Muscle of leg (tissue), 16 donors: ENCODE results near the gene ZBTB8OS. TPM values are rescaled to one million over a fixed set of nuclear protein-coding genes. Genes with fewer than 3 reads are reported as not detected.
"Not testable (repeated sequence)": the region's sequence is repeated elsewhere in the genome, so short reads cannot be mapped to it uniquely, and the experiment has no call there.

Experiments used
- DNase-seq: peaks from one replicate; pipeline ENCODE4 v3.0.0; 2013
- H3K27ac ChIP-seq: one replicate; pipeline ENCODE4 v1.5.1; 2013; ENCODE audit warnings: mild to moderate bottlenecking, low read length, control low read depth
- H3K27me3 ChIP-seq: one replicate; pipeline ENCODE4 v1.6.1; 2013; ENCODE audit warnings: low read length; ENCODE audit not compliant: control insufficient read depth, insufficient read depth
- H3K36me3 ChIP-seq: one replicate; pipeline ENCODE4 v1.6.1; 2013; ENCODE audit warnings: low read length; ENCODE audit not compliant: control insufficient read depth, insufficient read depth
- H3K4me1 ChIP-seq: one replicate; pipeline ENCODE4 v1.6.1; 2013; ENCODE audit warnings: low read length; ENCODE audit not compliant: control insufficient read depth, insufficient read depth
- H3K4me3 ChIP-seq: one replicate; pipeline ENCODE4 v1.5.1; 2013; ENCODE audit warnings: low read length, control low read depth
- H3K9me3 ChIP-seq: replicated peaks from 2 replicates; pipeline ENCODE4 v1.6.1; 2013; ENCODE audit warnings: low read depth, low read length; ENCODE audit not compliant: control insufficient read depth
- WGBS: methylation state at CpG from one replicate; pipeline ENCODE4 v1.1.5; 2013; ENCODE audit warnings: missing lambda C conversion rate; ENCODE audit not compliant: insufficient coverage; 5-methylcytosine and 5-hydroxymethylcytosine counted together
- long read RNA-seq, 11 donors: transcript quantifications; one replicate each; lab custom pipeline, GENCODE V29; 2026
- polyA plus RNA-seq, 8 donors: library from polyadenylated mRNA; unstranded; fragments of 120-200 nt; gene quantifications; one replicate each; pipeline versions ENCODE4 v1.2.1 to v1.2.3, GENCODE V29; 2013; ENCODE audit warnings: inconsistent platforms in 1 of 8, low replicate concordance in 1 of 8; ENCODE audit not compliant: insufficient read length in 8 of 8, insufficient read depth in 1 of 8
- total RNA-seq: library from RNA; stranded (reverse); fragments of 120-200 nt; gene quantifications from one replicate; pipeline ENCODE4 v1.2.4, GENCODE V29; 2013

ZBTB8OS gene
- 30.2 TPM for total RNA-seq
- 10 to 100 TPM; 20.6 to 27.1 (median 23.7) TPM for polyA plus RNA-seq
- long read RNA-seq, donor 1, partial matches to known transcripts, result 0 of 4 reads
- long read RNA-seq, donor 1, other reads (novel, unspliced or antisense), result 0 of 4 reads
- long read RNA-seq, donor 2, partial matches to known transcripts, result 0 of 1 reads
- long read RNA-seq, donor 2, other reads (novel, unspliced or antisense), result 0 of 1 reads
- long read RNA-seq, donor 3, partial matches to known transcripts, result 102 of 163 reads
- long read RNA-seq, donor 3, other reads (novel, unspliced or antisense), result 59 of 163 reads
- long read RNA-seq, donor 4, transcript ZBTB8OS-208 (7 exons, 1,601 nt), result major isoform, 5 of 5 reads
- long read RNA-seq, donor 4, partial matches to known transcripts, result 0 of 5 reads
- long read RNA-seq, donor 4, other reads (novel, unspliced or antisense), result 0 of 5 reads
- long read RNA-seq, donor 5, transcript ZBTB8OS-208 (7 exons, 1,601 nt), result major isoform, 10 of 16 reads
- long read RNA-seq, donor 5, partial matches to known transcripts, result 0 of 16 reads
- long read RNA-seq, donor 5, other reads (novel, unspliced or antisense), result 0 of 16 reads
- long read RNA-seq, donor 6, transcript ZBTB8OS-208 (7 exons, 1,601 nt), result major isoform, 6 of 12 reads
- long read RNA-seq, donor 6, partial matches to known transcripts, result 0 of 12 reads
- long read RNA-seq, donor 6, other reads (novel, unspliced or antisense), result 0 of 12 reads
- long read RNA-seq, donor 7, transcript ZBTB8OS-204 (6 exons, 514 nt), result major isoform, 6 of 14 reads
- long read RNA-seq, donor 7, partial matches to known transcripts, result 0 of 14 reads
- long read RNA-seq, donor 7, other reads (novel, unspliced or antisense), result 0 of 14 reads
- long read RNA-seq, donor 8, partial matches to known transcripts, result 10 of 18 reads
- long read RNA-seq, donor 8, other reads (novel, unspliced or antisense), result 0 of 18 reads
- long read RNA-seq, donor 9, transcript ZBTB8OS-208 (7 exons, 1,601 nt), result major isoform, 10 of 16 reads
- long read RNA-seq, donor 9, partial matches to known transcripts, result 0 of 16 reads
- long read RNA-seq, donor 9, other reads (novel, unspliced or antisense), result 0 of 16 reads
- long read RNA-seq, donor 10, partial matches to known transcripts, result 23 of 98 reads
- long read RNA-seq, donor 10, other reads (novel, unspliced or antisense), result 68 of 98 reads
- long read RNA-seq, donor 11, partial matches to known transcripts, result 5 of 12 reads
- long read RNA-seq, donor 11, other reads (novel, unspliced or antisense), result 0 of 12 reads

DNA sequence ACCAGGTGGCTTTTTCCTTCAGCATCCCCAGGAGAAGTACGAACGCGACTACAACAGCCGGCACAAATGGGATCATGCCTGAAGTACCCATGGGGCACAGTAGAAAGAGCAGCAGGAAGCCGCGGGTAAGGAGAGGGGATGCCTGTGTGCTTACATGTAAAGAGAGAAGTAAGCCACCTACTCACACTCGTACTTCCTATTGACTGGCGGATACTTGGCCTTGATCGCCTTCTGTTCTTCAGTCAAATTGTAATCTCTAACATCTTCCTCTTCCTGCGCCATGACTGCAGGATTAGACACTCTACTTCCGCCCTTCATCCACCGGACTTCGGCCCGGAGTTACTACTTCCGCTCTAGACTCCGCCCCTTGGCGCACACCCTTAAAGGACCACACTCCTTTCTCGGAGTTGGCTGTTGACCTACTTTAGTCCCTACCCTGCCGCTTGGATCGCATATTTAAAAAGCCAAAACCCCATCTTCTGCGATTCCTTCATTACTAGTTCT is at the start of gene ZBTB8OS:
Gene ZBTB8OS, minus strand, starts transcription at position 303 of the 504 bp plus-strand sequence. Its CDS starts 21 bp downstream, at position 282.
- peak; percentile 98 for DNase-seq
- 0% methylated on average over 14 of the region's 21 CpGs for WGBS
- peaks cover 15% of the 10 kb centered on the region for H3K4me1 ChIP-seq

DNA sequence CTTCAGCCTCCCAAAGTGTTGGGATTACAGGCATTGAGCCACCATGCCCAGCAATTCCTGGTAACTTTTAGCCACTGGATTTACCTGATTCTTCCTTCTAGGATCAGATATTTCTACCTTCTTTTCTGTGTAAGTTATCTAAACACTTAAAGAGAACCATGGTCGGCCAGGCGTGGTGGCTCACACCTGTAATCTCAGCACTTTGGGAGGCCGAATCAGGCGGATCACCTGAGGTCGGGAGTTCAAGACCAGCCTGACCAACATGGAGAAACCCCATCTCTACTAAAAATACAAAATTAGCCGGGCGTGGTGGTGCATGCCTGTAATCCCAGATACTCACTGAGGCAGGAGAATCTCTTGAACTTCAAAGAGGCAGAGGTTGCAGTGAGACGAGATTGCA is 46.6 kb upstream of the ZBTB8OS start:
- peaks cover 28% of the 10 kb centered on the region for H3K4me1 ChIP-seq
- H3K27me3 ChIP-seq, H3K9me3 ChIP-seq, H3K27ac ChIP-seq, H3K4me3 ChIP-seq, DNase-seq: not testable (repeated sequence)
- 96% methylated on average over 3 of the region's 8 CpGs for WGBS
- peaks cover 31% of the 10 kb centered on the region for H3K36me3 ChIP-seq

More for the DNA sequence above, at the start of gene ZBTB8OS:
- H3K4me3 ChIP-seq, result peak within 1 kb of the TSS; percentile 81
- no peaks in the 10 kb centered on the region for H3K27me3 ChIP-seq
- peaks cover 24% of the 10 kb centered on the region for H3K36me3 ChIP-seq
- H3K27ac ChIP-seq, result peak within 1 kb of the TSS; percentile 96
- no peaks in the 10 kb centered on the region for H3K9me3 ChIP-seq

DNA sequence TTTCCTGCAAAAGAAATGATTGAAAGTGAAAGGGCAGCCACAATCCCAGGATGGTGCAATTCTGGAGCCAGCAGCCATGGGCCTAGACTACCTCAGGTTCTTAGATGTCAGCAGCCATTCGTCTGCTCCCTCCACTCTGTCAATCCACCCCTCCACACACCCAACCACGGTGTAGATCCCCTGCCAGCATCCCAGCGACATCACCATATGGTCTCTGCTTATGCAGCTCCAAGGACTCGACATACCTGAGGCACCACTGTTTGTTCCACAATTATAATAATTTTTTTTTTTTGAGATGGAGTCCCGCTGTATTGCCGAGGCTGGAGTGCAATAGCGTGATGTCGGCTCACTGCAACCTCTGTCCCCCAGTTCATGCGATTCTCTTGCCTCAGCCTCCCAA is 45.7 kb upstream of the ZBTB8OS start:
- Histone ChIP-seq H3K27me3 (no peaks in the 10 kb centered on the region), H3K9me3 (no peaks in the 10 kb centered on the region), H3K4me1 (peaks cover 20% of the 10 kb centered on the region), H3K27ac (no peak overlapping the region), H3K36me3 (peaks cover 31% of the 10 kb centered on the region), H3K4me3 (no peak overlapping the region)
- WGBS, result 100% methylated on average over 6 of the region's 9 CpGs
- no peak for DNase-seq

DNA sequence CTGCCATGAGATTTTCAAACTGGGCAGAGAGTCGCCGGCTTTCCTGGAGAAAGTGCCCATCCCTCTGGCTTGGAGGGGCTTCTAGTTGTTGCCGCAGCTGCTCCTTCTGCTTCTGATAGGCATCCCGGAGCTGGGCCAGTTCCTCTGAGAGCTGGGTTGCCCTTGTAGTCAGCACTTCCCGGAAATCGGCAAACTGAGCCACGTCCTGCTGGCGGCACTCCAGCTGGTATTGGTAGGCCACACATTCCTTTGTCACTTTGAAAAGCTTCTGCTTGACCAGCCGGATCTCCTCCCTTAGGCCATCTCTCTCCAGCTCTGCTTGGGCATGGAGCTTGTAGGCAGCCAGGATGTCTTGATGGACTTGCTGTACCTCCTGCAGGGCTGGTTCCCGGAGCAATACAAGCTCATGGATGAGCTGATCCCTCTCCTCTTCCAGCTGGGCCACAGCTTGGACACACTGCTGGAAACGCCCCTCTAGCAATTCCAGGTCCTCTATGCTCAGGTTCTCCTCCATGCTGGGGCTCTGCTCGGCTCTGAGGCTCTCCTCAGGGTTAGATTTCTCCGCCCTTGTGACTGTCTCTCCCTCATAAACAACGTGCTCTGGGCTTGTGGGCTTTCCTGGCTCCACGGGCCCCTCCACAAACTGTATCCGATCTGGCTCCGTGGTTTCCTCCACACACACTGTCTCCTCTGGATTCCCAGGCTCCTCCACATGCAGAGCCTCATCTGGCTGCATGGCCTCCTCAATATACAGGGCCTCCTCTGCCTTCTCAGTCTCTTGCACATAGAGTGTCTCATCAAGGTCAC is 45.0 kb upstream of the ZBTB8OS start:
- Histone ChIP-seq H3K4me1 (peaks cover 20% of the 10 kb centered on the region), H3K4me3 (no peak overlapping the region), H3K36me3 (peaks cover 35% of the 10 kb centered on the region), H3K9me3 (no peaks in the 10 kb centered on the region), H3K27ac (peak overlapping the region; percentile 29), H3K27me3 (no peaks in the 10 kb centered on the region)
- peak; percentile 46 for DNase-seq
- WGBS, result 59% methylated on average over 17 of the region's 17 CpGs

DNA sequence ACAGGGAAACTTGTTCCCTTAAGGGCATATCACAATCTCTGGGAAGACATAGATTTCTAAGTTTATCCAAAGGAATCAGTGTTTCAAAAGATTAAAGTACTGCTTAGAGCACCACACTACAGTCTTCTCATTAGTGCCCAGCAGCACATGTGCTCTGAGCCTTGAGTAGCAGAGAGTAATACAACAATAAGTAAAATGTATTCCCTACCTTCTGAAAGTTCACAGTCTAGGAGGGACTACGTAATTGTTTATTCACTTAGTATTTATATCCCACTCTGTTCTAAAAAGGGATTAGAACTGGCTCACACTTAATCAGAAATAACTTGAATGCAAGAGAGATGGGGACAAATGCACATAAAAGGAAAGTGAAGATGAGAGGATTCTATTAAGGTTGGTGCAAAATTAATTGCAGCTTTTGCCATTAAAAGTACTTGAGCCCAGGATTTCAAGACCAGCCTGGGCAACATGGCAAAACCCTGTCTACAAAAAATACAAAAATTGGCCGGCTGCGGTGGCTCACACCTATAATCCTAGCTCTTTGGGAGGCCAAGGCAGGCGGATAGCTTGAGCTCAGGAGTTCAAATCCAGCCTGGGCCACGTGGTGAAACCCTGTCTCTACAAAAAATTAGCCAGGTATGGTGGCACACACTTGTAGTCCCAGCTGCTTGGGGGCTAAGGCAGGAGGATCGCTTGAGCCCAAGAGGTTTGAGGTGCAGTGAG is 43.3 kb upstream of the ZBTB8OS start:
- Histone ChIP-seq H3K27me3 (no peaks in the 10 kb centered on the region), H3K27ac (no peak overlapping the region), H3K36me3 (peaks cover 37% of the 10 kb centered on the region), H3K4me1 (peaks cover 16% of the 10 kb centered on the region), H3K4me3 (no peak overlapping the region), H3K9me3 (no peaks in the 10 kb centered on the region)
- no peak for DNase-seq
- WGBS, result 98% methylated on average over 4 of the region's 6 CpGs

DNA sequence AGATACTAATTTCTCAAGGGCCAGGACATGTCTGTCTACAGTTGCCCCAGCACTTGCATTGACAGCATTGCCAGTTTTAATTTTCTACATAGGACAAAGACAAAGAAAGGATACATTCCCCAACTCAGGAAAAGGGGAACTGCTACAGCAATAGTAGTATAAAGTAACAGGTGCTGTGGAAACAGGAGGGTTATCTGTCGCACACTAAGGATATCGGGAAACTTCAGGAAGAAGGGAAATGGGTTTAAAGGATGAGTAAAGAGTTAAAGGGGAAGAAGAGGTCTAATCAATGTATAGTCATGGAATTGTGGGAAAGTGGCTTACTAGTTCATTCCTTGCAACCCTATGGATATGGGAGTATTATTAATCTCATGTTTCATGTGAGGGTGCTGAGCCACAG is 36.0 kb upstream of the ZBTB8OS start:
- Histone ChIP-seq H3K9me3 (no peaks in the 10 kb centered on the region), H3K4me3 (no peak overlapping the region), H3K27ac (no peak overlapping the region), H3K36me3 (peaks cover 35% of the 10 kb centered on the region), H3K4me1 (peaks cover 5% of the 10 kb centered on the region), H3K27me3 (no peaks in the 10 kb centered on the region)
- 95% methylated on average over 2 of the region's 2 CpGs for WGBS
- no peak for DNase-seq

DNA sequence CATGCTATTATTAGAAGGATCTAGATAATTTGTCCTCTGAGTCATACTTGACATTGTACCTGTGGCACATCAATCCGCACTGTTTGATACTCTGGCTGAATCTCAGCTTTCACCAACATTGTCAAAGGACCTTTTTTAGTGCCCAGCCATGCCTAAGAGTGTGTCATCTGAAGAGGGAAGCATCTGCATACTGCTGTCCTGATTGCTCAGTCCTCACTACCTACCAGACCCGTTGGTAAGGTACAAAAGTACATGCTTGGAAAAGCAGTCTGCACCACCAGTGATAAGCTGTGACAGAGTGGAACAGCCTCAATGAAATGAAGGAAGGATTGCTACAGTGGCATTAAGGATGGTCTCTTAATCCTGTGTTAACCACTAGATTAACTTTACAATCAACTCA is 35.1 kb upstream of the ZBTB8OS start:
- H3K4me1 ChIP-seq, result peaks cover 5% of the 10 kb centered on the region
- no peaks in the 10 kb centered on the region for H3K27me3 ChIP-seq
- no CpG with 5 or more reads among the region's 2 CpGs for WGBS
- no peaks in the 10 kb centered on the region for H3K9me3 ChIP-seq
- no peak overlapping the region for H3K27ac ChIP-seq
- H3K4me3 ChIP-seq, result no peak overlapping the region
- peaks cover 39% of the 10 kb centered on the region for H3K36me3 ChIP-seq
- DNase-seq, result no peak

DNA sequence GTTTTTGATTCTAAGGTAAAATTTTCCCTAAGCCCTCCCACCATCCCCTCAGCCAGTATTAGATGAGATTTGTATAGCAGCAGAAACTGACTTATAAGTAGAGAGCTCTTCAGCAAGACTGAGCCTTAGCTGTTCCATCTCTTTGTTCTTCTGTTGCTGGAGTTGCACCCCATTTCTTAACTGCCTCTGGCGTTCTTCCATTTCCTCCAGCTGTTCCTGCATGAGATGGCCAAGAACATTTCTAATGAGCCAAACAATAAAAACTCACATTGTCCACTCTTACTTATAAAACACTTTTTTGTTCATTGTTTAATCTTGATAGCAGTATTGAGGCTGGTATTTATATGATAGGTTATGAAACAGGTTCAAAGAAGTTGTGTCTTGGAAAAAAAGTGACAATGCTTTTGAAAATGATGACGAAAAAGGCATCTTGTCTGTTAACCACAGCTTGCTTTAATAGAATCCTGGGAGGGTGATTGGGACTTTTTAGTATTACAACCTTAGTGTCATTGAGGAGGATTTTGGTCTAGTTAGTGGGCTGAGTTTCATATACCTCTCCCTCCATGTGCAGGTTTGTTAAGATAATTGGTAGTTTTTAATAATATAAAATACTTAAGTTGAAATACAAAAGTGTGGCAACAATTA is 33.9 kb upstream of the ZBTB8OS start:
- Histone ChIP-seq H3K4me1 (peaks cover 5% of the 10 kb centered on the region), H3K36me3 (peaks cover 38% of the 10 kb centered on the region), H3K9me3 (no peaks in the 10 kb centered on the region), H3K27me3 (no peaks in the 10 kb centered on the region), H3K27ac (peak overlapping the region; percentile 52), H3K4me3 (no peak overlapping the region)
- 0% methylated on average over 1 of the region's 2 CpGs for WGBS
- peak; percentile 84 for DNase-seq
